Measurements from ENCODE around the gene RALB.

The RALB gene, protein sequence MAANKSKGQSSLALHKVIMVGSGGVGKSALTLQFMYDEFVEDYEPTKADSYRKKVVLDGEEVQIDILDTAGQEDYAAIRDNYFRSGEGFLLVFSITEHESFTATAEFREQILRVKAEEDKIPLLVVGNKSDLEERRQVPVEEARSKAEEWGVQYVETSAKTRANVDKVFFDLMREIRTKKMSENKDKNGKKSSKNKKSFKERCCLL

GRCh38 chr2:120252225-120253020 lies at the start of gene RALB:
Gene RALB (plus strand): TSS chr2:120252852. CDS start chr2:120278665, 25,813 bp downstream.
- DNase-seq, result peak; percentile 72 to 98

DNA sequence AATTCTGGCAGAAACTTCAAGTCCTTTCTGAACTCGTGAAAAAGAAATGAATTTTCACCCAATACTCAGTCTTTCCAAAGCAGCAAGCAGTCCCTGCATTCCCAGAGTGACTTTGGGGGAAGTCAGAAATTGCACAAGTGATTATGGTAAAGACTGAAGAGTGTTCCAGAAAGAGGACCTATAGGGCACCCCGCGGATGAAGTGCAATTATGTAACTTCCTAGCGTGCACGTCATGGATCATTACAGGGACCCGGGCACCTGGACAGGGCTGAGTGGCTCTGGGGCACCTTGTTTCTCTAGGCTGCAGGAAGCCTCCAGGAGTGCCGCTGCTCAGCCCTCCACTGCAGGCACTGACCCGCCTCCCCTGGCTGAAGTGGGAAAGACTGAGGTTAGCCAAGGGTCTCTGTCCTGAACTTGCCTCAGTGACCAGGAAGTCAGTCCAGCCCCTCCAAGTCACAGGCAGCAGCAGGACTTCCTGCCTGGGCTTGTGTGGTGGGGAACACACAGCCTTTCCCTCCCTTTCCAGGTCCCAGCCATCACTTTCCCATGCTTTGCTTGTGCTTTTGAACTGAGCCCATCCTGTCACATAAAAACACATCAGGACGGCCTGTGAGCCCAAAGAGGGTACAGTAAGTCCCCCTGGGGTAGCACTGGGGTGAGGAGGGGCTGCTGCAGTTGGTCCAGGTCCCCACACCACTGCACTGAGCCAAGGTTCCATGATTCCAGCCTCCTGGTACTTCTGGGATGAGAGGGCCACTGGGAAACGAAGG lies 49.2 kb upstream of the RALB start:
- DNase-seq, result no peak

DNA sequence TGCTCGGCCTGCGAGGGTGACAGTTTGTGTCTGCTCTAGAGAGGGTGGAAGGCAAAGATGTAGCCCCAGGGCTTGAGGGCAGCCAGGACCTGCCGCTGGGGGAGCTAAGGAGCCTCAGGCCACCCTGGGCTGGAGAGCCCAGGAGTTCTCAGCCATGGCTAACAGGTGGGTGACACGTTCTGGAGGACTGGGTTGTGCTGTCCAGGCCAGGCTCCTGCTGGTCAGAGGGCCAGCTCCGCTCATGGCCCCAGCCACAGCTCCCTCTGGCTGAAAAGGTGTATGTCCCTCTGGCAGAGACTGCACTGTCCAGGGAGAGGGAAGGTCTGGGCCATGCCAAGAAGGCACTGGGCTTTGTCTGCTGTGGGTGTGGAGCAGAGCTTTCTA lies 48.6 kb upstream of the RALB start:
- DNase-seq, result no peak

DNA sequence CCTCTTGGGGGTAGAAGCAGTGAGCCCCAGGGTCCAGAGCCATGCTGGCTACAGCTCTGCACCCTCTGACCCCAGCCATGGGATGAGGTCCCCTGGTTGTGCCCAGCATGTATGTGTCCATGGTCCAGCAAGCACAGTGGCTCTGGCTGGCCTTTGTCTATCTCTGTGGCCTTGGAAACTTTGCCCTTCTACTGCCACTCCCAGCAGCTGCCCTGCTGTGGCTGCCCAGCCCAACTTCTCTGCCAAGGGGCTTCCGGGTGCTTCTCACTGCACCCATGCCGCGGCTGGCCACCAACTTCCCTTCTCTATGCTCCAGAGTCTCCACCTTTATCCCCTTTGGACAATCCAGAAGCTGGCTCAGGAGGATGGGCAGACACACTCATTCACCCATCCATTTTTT lies 48.2 kb upstream of the RALB start:
- DNase-seq, result no peak

- no peak for DNase-seq
Measured at GRCh38 chr2:120204945-120205670, 47.5 kb upstream of the RALB start.

GRCh38 chr2:120206022-120206581 lies 46.5 kb upstream of the RALB start:
- no peak for DNase-seq

- DNase-seq, result no peak
Measured at GRCh38 chr2:120208381-120209353, 44.0 kb upstream of the RALB start.

DNA sequence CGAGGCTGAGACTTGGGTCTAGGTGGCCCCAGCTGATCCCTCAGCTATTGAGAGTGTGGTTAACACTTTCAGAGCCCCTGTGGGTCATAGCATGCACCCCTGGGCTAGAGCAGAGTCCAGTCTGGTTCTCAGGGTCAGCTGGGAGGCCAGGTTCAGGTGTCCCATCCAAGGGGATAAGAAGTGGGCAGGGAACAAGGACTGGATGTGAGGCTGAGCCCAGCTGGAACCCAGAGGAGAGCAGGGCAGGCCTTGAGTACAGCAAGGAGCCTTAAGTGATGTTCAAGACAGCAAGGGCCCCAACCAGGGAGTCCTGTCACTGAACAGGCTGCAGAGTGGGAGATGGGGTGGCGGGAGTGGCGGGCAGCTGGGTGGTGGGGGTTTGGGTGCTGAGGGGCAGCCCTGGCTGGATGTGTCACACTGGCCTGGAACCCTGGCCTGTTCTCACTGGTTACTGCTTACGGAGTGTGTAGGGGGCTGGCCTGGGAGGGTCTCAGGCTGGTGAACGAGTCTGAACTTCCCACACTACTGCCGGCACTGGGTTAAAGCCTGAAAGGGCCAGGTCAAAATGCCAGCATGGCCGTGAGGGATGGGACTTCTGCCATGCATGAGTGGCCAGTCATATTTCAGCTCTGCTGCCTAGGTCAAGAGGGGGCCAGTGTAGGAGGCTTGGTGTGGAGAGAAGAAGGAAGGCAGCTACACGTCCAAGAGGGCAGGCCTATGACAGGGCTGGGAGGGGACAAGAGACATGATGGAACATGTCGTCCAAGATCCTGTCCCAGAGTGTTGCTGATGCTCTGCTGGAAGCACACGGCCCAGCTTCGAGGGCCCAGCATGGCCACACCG lies 43.0 kb upstream of the RALB start:
- DNase-seq, result no peak

- no peak for DNase-seq
Measured at GRCh38 chr2:120210270-120210693, 42.4 kb upstream of the RALB start.

- no peak for DNase-seq
Measured at GRCh38 chr2:120218181-120218580, 34.5 kb upstream of the RALB start.

- no peak for DNase-seq
Measured at GRCh38 chr2:120219291-120219690, 33.4 kb upstream of the RALB start.

- no peak for DNase-seq
Measured at GRCh38 chr2:120219766-120220165, 32.9 kb upstream of the RALB start.

DNA sequence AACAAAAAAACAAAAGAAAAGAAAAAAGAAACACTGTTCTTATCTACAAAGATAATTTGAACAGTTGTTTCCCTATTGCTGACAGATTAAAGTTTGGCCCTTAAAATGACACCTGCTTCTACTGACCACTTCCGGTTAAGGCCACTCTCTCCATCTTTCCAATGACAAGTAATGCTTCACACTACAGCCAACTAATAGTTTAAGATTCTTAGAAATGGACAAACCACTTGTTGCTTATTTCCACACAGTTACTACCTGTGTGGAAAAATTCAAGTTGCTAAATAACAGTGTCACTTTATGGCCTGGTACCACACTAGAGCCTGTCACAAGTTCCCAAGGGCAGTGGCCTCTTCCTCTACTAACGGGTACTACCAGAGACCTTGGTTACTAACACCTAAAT lies 31.9 kb upstream of the RALB start:
- DNase-seq, result no peak

DNA sequence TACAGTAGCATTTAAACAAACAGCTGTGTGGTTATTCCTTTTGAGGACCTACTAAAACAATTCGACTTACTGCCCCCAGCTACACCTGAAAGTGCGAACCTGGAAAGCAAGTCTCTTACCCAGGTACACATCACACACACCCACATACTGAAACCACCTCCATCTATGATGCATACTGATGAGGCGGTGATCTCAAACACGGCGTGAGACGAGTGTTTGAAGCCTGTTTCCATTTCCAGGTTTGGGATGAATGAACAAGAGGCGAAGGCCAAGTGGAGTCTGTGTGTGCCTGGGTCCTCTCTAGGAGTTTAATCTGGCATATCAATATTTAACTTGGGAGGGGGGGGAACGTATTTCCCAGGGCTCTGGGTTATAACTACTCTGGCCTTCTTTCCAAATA lies 31.0 kb upstream of the RALB start:
- no peak for DNase-seq

- DNase-seq, result no peak
Measured at GRCh38 chr2:120222186-120223033, 30.2 kb upstream of the RALB start.

DNA sequence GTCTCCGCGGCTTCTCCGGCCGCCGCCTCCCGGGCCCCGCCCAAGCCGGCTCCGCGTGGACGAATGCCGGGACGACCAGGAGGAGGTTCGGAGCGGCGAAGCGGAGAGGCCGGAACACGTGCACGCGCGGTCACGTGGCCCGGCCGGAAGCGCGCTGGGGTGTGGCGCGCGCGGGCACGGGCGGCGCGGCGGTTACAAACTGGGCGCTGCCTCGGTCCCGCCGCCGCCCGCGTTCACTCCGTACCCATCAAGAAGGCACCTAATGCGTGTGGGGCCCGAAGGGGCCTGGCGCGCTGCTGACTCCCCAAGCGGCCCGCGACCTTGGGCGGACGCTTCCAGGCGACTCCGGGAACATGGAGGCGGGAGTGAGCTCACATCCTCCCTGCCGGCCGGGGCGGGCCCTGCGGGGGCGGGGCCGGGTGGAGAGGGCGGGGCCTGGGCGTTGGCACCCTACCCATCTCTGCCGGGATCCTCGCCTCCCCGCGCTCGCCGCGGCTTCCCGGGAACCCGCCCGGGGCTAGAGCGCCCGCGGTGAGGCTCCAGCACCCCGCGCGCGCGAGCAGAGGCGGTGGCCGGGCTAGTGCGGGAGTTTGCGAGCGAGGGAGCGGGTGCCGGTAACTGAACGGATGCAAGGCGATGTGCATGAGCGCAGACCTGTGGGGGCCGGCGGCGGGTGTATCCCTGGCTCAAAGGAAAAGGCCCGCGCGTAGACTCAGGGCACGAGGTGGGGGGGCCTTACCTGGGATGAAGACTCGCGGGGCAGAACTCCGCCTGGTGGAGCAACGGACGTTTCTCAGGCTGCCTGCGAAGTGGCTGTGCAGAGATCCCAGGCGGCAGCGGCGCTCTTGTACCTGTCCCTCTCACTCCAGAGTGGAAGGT lies 29.4 kb upstream of the RALB start, which contains the start of gene TMEM185B:
TMEM185B (minus strand) TSS at position 367 of the 879 bp plus-strand sequence. CDS start 424 bp downstream, outside the sequence.
- peak; percentile 37 to 88 for DNase-seq

- no peak for DNase-seq
Measured at GRCh38 chr2:120224256-120224655, 28.4 kb upstream of the RALB start.
